ENCODE data around the gene GFOD1. TPM values are rescaled to one million over a fixed set of nuclear protein-coding genes. Genes with fewer than 3 reads are reported as not detected.

The GFOD1 gene
- total and polyA plus RNA-seq, 2 donors (not counting 1 experiment from before 2014, with no cell fraction given) = 10.5 to 25.3 TPM

DNA sequence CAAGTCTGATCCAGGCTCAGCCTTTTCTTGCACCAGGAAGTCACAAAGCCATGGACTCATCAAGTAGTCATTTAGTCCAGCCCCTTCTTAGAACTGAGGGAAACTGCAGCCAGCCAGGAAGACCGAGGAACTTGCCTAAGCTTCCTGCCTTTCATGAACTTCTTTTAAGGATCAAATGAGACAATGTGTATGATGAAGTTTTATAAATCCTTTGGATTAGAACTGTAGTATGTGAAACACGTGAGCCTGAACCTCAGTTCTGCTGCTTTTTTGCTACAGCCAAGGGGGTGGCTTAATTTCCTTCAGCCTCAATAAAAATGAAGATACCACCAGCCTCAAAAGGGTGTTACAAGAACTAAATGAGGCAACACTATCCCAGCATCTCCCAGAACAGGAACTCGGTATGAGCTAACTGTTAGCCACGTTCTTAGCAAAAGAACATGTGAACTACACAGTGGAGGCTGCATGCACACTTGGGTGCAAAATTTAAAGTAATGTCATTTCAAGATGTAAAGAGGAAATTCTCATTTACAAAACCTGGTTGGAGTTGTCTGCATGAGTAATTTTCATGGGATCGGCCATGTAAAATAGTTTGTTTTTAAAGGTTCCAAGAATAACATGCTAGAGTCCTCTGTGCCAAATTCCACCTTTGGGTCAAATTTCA lies 83.0 kb downstream of the GFOD1 start:
- Histone ChIP-seq H3K9ac (ENCODE audit: insufficient read depth, low read length) (no peak overlapping the region), H3K4me3 (replicated peaks in 1 of 4; ENCODE audit: control extremely low read depth in 1 of 4, insufficient read depth in 1 of 4, low read depth in 3 of 4, low read length in 4 of 4) (no peak overlapping the region), H3K4me2 (ENCODE audit: extremely low read depth, insufficient read depth, low read length) (peak overlapping the region; percentile 47)

DNA sequence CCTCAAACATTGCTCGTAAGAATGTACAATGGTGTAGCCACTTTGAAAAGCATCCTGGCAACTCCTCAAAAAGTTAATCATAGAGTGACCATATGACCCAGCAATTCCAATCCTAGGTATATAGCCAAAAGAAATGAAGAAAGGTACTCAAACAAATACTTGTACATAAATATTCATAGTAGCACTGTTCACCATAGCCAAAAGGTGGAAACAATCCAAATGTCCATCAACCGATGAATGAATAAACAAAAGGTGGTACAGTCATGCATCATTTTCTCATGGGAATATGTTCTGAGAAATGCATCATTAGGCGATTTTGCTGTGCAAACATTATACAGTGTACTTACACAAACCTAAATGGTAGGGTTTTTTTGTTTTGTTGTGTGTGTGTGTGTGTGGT lies 84.7 kb downstream of the GFOD1 start:
- H3K79me2 ChIP-seq (ENCODE audit: control insufficient read depth, insufficient read depth, low read length) = no peaks in the 10 kb centered on the region
- H3K9me3 ChIP-seq (ENCODE audit: control insufficient read depth, insufficient read depth, low read depth, low read length) = no peaks in the 10 kb centered on the region
- peaks cover 14% of the 10 kb centered on the region for H3K4me1 ChIP-seq (ENCODE audit: control insufficient read depth, extremely low read depth, insufficient read depth, low read length)
- H2AFZ ChIP-seq (ENCODE audit: low read length) = no peak overlapping the region
- H3K27ac ChIP-seq (ENCODE audit: insufficient read depth, low read length) = no peak overlapping the region
- DNase-seq (ENCODE audit: low read depth in 2 of 2) = peak in 1 of 2 donors; percentile 67
- H3K27me3 ChIP-seq (ENCODE audit: control insufficient read depth, insufficient read depth, low read length) = no peaks in the 10 kb centered on the region
- no peaks in the 10 kb centered on the region for H3K36me3 ChIP-seq (ENCODE audit: control insufficient read depth, insufficient read depth, low read length)
- TF ChIP-seq, protein P1, sequence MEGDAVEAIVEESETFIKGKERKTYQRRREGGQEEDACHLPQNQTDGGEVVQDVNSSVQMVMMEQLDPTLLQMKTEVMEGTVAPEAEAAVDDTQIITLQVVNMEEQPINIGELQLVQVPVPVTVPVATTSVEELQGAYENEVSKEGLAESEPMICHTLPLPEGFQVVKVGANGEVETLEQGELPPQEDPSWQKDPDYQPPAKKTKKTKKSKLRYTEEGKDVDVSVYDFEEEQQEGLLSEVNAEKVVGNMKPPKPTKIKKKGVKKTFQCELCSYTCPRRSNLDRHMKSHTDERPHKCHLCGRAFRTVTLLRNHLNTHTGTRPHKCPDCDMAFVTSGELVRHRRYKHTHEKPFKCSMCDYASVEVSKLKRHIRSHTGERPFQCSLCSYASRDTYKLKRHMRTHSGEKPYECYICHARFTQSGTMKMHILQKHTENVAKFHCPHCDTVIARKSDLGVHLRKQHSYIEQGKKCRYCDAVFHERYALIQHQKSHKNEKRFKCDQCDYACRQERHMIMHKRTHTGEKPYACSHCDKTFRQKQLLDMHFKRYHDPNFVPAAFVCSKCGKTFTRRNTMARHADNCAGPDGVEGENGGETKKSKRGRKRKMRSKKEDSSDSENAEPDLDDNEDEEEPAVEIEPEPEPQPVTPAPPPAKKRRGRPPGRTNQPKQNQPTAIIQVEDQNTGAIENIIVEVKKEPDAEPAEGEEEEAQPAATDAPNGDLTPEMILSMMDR (conservative IDR thresholded peaks at IDR 0.05 in 1 of 2, IDR thresholded peaks at IDR 0.05 in 1 of 2; ENCODE audit: low read depth in 1 of 2, low read length in 2 of 2) = no peak
- TF ChIP-seq EZH2 (IDR thresholded peaks at IDR 0.05; ENCODE audit: low read length, missing control alignments) = no peak
- H4K20me1 ChIP-seq (ENCODE audit: control insufficient read depth, extremely low read depth, insufficient read depth, low read length) = no peaks in the 10 kb centered on the region
- H3K9ac ChIP-seq (ENCODE audit: insufficient read depth, low read length) = no peak overlapping the region
- no peak overlapping the region for H3K4me3 ChIP-seq (replicated peaks in 1 of 4; ENCODE audit: control extremely low read depth in 1 of 4, insufficient read depth in 1 of 4, low read depth in 3 of 4, low read length in 4 of 4)
- no peak overlapping the region for H3K4me2 ChIP-seq (ENCODE audit: extremely low read depth, insufficient read depth, low read length)

More for the DNA sequence above, 83.0 kb downstream of the GFOD1 start:
- H4K20me1 ChIP-seq (ENCODE audit: control insufficient read depth, extremely low read depth, insufficient read depth, low read length) = no peaks in the 10 kb centered on the region
- TF ChIP-seq EZH2 (IDR thresholded peaks at IDR 0.05; ENCODE audit: low read length, missing control alignments) = no peak
- TF ChIP-seq, protein P1 (conservative IDR thresholded peaks at IDR 0.05 in 1 of 2, IDR thresholded peaks at IDR 0.05 in 1 of 2; ENCODE audit: low read depth in 1 of 2, low read length in 2 of 2) = no peak
- no peaks in the 10 kb centered on the region for H3K79me2 ChIP-seq (ENCODE audit: control insufficient read depth, insufficient read depth, low read length)
- H3K27ac ChIP-seq (ENCODE audit: insufficient read depth, low read length) = peak overlapping the region; percentile 61
- no peaks in the 10 kb centered on the region for H3K9me3 ChIP-seq (ENCODE audit: control insufficient read depth, insufficient read depth, low read depth, low read length)
- H2AFZ ChIP-seq (ENCODE audit: low read length) = peak overlapping the region; percentile 60
- no peaks in the 10 kb centered on the region for H3K27me3 ChIP-seq (ENCODE audit: control insufficient read depth, insufficient read depth, low read length)
- H3K4me1 ChIP-seq (ENCODE audit: control insufficient read depth, extremely low read depth, insufficient read depth, low read length) = peaks cover 18% of the 10 kb centered on the region
- DNase-seq (ENCODE audit: low read depth in 2 of 2) = peak; percentile 56 to 82
- H3K36me3 ChIP-seq (ENCODE audit: control insufficient read depth, insufficient read depth, low read length) = no peaks in the 10 kb centered on the region

DNA sequence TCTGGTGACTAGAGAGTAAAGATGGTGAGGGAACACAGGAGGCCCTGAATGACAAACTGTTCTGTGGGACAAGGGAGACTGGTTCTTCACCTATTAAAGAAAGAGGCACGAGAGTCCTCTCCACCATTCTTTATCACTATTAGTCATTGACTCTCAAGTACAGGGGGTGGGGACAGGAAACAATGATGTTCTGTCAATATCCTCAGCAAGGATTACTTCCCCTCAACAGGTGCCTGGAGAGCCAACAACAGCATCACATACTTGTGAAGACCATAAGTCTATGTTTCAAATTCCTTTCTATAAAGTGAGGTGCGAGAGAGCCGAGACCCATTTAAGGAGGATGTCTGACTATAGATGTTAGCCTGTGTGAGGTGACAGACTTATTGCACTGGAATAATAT lies 86.6 kb downstream of the GFOD1 start:
- DNase-seq (ENCODE audit: low read depth in 2 of 2) = no peak
- Histone ChIP-seq H3K36me3 (ENCODE audit: control insufficient read depth, insufficient read depth, low read length) (no peaks in the 10 kb centered on the region), H3K9me3 (ENCODE audit: control insufficient read depth, insufficient read depth, low read depth, low read length) (no peaks in the 10 kb centered on the region), H3K4me1 (ENCODE audit: control insufficient read depth, extremely low read depth, insufficient read depth, low read length) (peaks cover 11% of the 10 kb centered on the region), H3K27ac (ENCODE audit: insufficient read depth, low read length) (no peak overlapping the region), H2AFZ (ENCODE audit: low read length) (no peak overlapping the region), H3K79me2 (ENCODE audit: control insufficient read depth, insufficient read depth, low read length) (no peaks in the 10 kb centered on the region), H3K9ac (ENCODE audit: insufficient read depth, low read length) (no peak overlapping the region), H4K20me1 (ENCODE audit: control insufficient read depth, extremely low read depth, insufficient read depth, low read length) (no peaks in the 10 kb centered on the region), H3K27me3 (ENCODE audit: control insufficient read depth, insufficient read depth, low read length) (no peaks in the 10 kb centered on the region), H3K4me2 (ENCODE audit: extremely low read depth, insufficient read depth, low read length) (no peak overlapping the region), H3K4me3 (replicated peaks in 1 of 4; ENCODE audit: control extremely low read depth in 1 of 4, insufficient read depth in 1 of 4, low read depth in 3 of 4, low read length in 4 of 4) (no peak overlapping the region)
- TF ChIP-seq, protein P1 (conservative IDR thresholded peaks at IDR 0.05 in 1 of 2, IDR thresholded peaks at IDR 0.05 in 1 of 2; ENCODE audit: low read depth in 1 of 2, low read length in 2 of 2) = no peak
- no peak for TF ChIP-seq EZH2 (IDR thresholded peaks at IDR 0.05; ENCODE audit: low read length, missing control alignments)

Data from fibroblast of lung (primary cell).